B cell (primary cell): ENCODE data around the gene WEE1.

ENCODE experiments used
- EZH2 ChIP-seq: IDR thresholded peaks from 2 replicates; pipeline ENCODE4 v1.6.1; 2012; ENCODE audit warnings: borderline replicate concordance, low read depth, mild to moderate bottlenecking, moderate library complexity, low read length; ENCODE audit not compliant: insufficient read depth, poor library complexity, severe bottlenecking
- TF ChIP-seq, protein P1 (sequence below): fragments of 200-600 bp; IDR thresholded peaks from one replicate; pipeline ENCODE4 v1.8.0; 2022; ENCODE audit warnings: antibody characterized with exemption, mild to moderate bottlenecking

- TF ChIP-seq EZH2 = no peak
- TF ChIP-seq, protein P1, sequence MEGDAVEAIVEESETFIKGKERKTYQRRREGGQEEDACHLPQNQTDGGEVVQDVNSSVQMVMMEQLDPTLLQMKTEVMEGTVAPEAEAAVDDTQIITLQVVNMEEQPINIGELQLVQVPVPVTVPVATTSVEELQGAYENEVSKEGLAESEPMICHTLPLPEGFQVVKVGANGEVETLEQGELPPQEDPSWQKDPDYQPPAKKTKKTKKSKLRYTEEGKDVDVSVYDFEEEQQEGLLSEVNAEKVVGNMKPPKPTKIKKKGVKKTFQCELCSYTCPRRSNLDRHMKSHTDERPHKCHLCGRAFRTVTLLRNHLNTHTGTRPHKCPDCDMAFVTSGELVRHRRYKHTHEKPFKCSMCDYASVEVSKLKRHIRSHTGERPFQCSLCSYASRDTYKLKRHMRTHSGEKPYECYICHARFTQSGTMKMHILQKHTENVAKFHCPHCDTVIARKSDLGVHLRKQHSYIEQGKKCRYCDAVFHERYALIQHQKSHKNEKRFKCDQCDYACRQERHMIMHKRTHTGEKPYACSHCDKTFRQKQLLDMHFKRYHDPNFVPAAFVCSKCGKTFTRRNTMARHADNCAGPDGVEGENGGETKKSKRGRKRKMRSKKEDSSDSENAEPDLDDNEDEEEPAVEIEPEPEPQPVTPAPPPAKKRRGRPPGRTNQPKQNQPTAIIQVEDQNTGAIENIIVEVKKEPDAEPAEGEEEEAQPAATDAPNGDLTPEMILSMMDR = no peak
Measured at GRCh38 chr11:9533736-9534473, 39.6 kb upstream of the WEE1 start.
